RWPE2 (cell line): ENCODE measurements around the gene AMH.
A peak's percentile ranks its signal among the peaks of the same experiment; 100 is the strongest.

Source experiments
- ATAC-seq: fragments of 200-7000 bp; cut with Tn5 transposase; 3 replicates; pipeline ENCODE4 v1.9.1; 2021; ENCODE audit warnings: low read depth
- DNase-seq: peaks from one replicate; pipeline ENCODE4 v3.0.0-alpha.2; 2020; ENCODE audit warnings: low spot score
- H3K27ac ChIP-seq: fragments of 450-650 bp; 2 replicates; pipeline ENCODE4 v1.5.1; 2017; ENCODE audit warnings: mild to moderate bottlenecking; ENCODE audit not compliant: poor library complexity, severe bottlenecking
- H3K27me3 ChIP-seq: fragments of 250-450 bp; sonication (Bioruptor Pico); 2 replicates; pipeline ENCODE4 v1.5.1; 2021; ENCODE audit warnings: mild to moderate bottlenecking, moderate library complexity; ENCODE audit not compliant: insufficient read depth, poor library complexity, severe bottlenecking
- H3K36me3 ChIP-seq: fragments of 250-450 bp; sonication (Bioruptor Pico); 2 replicates; pipeline ENCODE4 v1.5.1; 2020; ENCODE audit warnings: low read depth, mild to moderate bottlenecking, moderate library complexity
- H3K4me1 ChIP-seq: fragments of 250-450 bp; sonication (Bioruptor Pico); 2 replicates; pipeline ENCODE4 v1.5.1; 2021; ENCODE audit warnings: mild to moderate bottlenecking, moderate library complexity; ENCODE audit not compliant: insufficient read depth, poor library complexity, severe bottlenecking
- H3K4me3 ChIP-seq: fragments of 250-450 bp; sonication (Bioruptor Pico); 2 replicates; pipeline ENCODE4 v1.5.1; 2021; ENCODE audit warnings: mild to moderate bottlenecking, moderate library complexity; ENCODE audit not compliant: severe bottlenecking
- H3K9me3 ChIP-seq: fragments of 250-450 bp; sonication (Bioruptor Pico); 2 replicates; pipeline ENCODE4 v1.5.1; 2021; ENCODE audit warnings: mild to moderate bottlenecking, moderate library complexity; ENCODE audit not compliant: severe bottlenecking
- TF ChIP-seq, protein P1 (sequence below): fragments of 450-650 bp; IDR thresholded peaks from one replicate; pipeline ENCODE4 v1.5.1; 2017; ENCODE audit warnings: mild to moderate bottlenecking, moderate library complexity; ENCODE audit not compliant: poor library complexity, severe bottlenecking

AMH gene

GRCh38 chr19:2290441-2291184 lies 41.5 kb downstream of the AMH start:
- no peaks in the 10 kb centered on the region for H3K36me3 ChIP-seq
- TF ChIP-seq, protein P1, sequence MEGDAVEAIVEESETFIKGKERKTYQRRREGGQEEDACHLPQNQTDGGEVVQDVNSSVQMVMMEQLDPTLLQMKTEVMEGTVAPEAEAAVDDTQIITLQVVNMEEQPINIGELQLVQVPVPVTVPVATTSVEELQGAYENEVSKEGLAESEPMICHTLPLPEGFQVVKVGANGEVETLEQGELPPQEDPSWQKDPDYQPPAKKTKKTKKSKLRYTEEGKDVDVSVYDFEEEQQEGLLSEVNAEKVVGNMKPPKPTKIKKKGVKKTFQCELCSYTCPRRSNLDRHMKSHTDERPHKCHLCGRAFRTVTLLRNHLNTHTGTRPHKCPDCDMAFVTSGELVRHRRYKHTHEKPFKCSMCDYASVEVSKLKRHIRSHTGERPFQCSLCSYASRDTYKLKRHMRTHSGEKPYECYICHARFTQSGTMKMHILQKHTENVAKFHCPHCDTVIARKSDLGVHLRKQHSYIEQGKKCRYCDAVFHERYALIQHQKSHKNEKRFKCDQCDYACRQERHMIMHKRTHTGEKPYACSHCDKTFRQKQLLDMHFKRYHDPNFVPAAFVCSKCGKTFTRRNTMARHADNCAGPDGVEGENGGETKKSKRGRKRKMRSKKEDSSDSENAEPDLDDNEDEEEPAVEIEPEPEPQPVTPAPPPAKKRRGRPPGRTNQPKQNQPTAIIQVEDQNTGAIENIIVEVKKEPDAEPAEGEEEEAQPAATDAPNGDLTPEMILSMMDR: no peak
- H3K27ac ChIP-seq: no peak overlapping the region
- H3K27me3 ChIP-seq: peaks cover 46% of the 10 kb centered on the region
- ATAC-seq (peak; percentile 19; the same call in 2 of the 3 replicates), DNase-seq (no peak)
- H3K4me3 ChIP-seq: peak overlapping the region; percentile 4
- no peaks in the 10 kb centered on the region for H3K9me3 ChIP-seq
- H3K4me1 ChIP-seq: no peaks in the 10 kb centered on the region

- peak; percentile 57 for DNase-seq
- TF ChIP-seq, protein P1: no peak
- Histone ChIP-seq H3K4me1 (no peaks in the 10 kb centered on the region), H3K27me3 (peaks cover 46% of the 10 kb centered on the region), H3K36me3 (no peaks in the 10 kb centered on the region), H3K4me3 (no peak overlapping the region), H3K27ac (no peak overlapping the region), H3K9me3 (no peaks in the 10 kb centered on the region)
- ATAC-seq: no peak
These were observed 42.1 kb downstream of the AMH start for GRCh38 chr19:2291185-2291751.

DNA sequence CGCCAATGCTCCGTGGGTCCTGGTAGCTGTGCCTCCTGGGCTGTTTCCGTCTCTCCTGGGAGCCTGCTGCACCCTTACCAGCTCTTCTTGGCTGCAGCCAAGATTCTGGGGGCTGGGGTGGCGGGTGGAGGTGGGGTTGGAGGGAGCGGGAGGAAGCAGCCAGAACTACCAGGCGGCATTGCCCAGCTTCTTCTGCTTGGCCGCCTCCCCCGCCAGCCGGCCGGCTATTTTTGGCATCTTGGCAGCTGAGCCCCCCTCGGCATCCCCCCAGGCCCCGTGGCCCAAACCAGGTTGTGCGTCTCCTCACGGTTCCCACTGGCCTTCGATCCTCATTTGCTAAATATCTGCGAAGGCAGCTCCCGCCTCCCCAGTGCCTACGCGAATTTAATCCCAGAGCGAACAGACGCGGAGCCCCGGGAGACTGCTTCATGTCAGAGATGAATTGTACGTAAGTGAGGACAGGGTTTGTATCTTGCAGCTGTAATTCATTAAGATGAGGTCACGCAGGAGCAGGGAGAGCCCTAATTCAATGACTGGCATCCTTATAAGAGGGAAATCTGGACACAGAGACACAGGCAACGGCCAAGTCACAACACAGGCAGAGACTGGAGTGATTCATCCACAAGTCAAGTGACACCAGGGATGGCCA lies 45.7 kb downstream of the AMH start:
- H3K9me3 ChIP-seq: no peaks in the 10 kb centered on the region
- H3K4me3 ChIP-seq: no peak overlapping the region
- no peaks in the 10 kb centered on the region for H3K4me1 ChIP-seq
- H3K27ac ChIP-seq: no peak overlapping the region
- peaks cover 28% of the 10 kb centered on the region for H3K27me3 ChIP-seq
- ATAC-seq (no peak), DNase-seq (no peak)
- TF ChIP-seq, protein P1: no peak
- no peaks in the 10 kb centered on the region for H3K36me3 ChIP-seq

DNA sequence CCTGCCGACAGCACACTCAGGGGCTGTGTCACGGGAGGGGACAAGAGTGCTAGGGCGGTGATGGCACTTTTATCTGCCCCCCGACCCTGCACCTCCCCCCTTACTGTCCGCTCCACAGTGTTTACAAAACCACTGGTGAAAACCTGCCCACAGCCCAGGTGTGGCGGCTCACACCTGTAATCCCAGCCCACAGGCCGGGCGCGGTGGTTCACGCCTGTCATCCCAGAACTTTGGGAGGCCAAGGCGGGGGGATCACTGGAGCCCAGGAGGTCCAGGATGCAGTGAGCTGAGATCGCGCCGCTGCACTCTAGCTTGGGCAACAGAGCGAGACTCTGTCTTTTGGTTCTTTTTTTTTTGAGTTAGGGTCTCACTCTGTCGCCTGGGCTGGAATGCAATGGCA lies 47.0 kb downstream of the AMH start:
- ATAC-seq: no peak
- H3K27me3 ChIP-seq: peaks cover 15% of the 10 kb centered on the region

More for the DNA sequence above, 47.0 kb downstream of the AMH start:
- TF ChIP-seq, protein P1: no peak
- Histone ChIP-seq H3K4me3 (no peak overlapping the region), H3K36me3 (no peaks in the 10 kb centered on the region), H3K4me1 (no peaks in the 10 kb centered on the region), H3K9me3 (no peaks in the 10 kb centered on the region), H3K27ac (no peak overlapping the region)
- DNase-seq: no peak
